ENCODE results near the gene CARD19.

DNA sequence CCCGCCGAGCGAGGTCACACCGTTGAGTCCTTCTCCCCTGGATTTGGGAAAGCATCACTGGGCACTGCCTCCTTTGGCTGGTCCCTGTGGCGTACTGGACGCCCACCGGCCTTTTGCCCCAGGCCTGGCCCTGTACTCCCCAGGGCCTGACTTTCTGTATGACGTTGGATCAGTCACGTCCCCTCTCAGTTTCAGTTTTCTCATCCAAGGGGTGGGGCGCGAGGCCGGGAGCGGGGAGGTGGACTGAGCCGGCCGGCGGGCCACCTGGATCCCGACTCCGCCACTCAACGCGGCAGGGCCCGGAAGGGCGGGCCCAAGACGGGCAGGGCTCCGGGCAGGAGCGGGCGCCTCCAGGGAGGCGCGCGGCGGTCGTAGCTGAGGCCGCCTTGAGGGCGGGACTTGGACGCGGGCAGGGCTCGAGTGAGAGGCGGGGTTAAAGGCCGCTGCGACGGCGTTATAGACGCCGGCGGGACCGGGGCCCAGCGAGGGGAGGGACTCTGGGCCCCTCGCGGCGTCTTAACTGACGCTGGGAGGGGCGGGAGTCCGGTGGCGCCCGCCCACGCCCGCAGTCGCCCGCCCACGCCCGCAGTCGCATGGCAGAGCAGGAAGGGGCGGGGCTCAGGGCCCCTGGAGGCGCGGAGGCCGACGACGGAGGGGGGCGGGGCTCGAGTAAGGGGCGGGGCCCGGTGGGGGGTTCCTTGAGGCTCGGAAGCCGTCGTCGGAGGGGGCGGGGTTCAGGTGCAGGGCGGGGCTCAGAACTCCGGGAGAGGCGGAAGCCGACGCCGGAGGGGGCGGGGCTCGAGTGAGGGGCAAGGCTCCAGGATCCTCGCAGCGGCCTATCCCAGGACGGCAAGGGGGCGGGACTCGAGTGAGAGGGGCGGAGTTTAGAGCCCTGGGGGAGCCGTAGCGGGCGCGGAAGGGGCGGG lies 549 bp upstream of the CARD19 start:
- no peak for TF ChIP-seq CTCF (optimal IDR thresholded peaks at IDR 0.05 in 1 of 3, IDR thresholded peaks at IDR 0.05 in 1 of 3, conservative IDR thresholded peaks at IDR 0.05 in 1 of 3; ENCODE audit: extremely low read depth in 1 of 3, insufficient read depth in 2 of 3, low read length in 3 of 3)
- no peak for TF ChIP-seq EZH2 (IDR thresholded peaks at IDR 0.05; ENCODE audit: low read length)
